UCSD-AML1 (cell line): ENCODE data around the gene LNPK.
"Not testable (repeated sequence)": the region's sequence is repeated elsewhere in the genome, so short reads cannot be mapped to it uniquely, and the experiment has no call there.

Experiments
- DNase-seq: peaks from one replicate; lab custom pipeline; 2025; ENCODE audit not compliant: unreplicated experiment; lab: John Stamatoyannopoulos, UW

Gene LNPK, protein sequence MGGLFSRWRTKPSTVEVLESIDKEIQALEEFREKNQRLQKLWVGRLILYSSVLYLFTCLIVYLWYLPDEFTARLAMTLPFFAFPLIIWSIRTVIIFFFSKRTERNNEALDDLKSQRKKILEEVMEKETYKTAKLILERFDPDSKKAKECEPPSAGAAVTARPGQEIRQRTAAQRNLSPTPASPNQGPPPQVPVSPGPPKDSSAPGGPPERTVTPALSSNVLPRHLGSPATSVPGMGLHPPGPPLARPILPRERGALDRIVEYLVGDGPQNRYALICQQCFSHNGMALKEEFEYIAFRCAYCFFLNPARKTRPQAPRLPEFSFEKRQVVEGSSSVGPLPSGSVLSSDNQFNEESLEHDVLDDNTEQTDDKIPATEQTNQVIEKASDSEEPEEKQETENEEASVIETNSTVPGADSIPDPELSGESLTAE

DNA sequence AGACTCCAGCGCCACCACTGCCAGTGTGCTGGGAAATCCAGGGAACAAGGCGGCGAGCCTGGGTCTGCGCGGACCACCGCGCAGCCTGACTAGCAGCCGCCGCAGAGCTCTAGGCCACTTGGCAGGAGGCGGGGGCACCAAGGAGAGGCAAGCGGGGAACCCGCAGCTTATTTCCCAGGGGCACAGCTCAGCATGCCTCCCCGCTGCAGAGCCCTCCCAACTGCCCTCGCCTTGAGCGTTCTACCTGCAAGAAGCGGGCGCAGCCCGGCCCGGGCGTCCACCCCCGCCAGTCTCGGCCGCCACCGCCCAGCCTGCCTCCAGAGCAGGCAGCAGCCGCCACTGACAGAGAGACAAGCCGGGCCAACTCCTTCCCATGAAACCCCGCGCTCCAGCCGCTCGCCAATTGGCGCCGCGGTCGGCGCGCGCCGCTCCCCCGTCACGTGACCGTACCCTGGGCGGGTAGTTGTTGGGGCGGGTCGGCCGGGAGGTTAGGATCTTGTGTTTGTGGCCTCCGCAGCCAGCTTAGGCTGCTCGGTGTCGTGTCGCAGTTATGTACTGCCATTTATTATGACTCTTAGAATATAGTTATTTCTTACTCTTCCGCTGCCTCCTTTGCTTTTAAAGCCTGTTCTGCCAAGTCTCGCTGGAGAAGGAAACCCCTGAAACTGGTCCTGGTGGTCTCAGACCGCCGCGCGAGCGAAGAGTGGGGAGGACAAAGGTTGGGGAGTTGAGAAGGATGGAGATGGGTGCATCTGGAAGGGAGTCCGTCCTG, at the start of gene LNPK:
TSS of gene LNPK (minus strand) at position 352 of the 772 bp plus-strand sequence. CDS start 6,683 bp downstream, outside the sequence.
- peak; percentile 92 for DNase-seq

DNA sequence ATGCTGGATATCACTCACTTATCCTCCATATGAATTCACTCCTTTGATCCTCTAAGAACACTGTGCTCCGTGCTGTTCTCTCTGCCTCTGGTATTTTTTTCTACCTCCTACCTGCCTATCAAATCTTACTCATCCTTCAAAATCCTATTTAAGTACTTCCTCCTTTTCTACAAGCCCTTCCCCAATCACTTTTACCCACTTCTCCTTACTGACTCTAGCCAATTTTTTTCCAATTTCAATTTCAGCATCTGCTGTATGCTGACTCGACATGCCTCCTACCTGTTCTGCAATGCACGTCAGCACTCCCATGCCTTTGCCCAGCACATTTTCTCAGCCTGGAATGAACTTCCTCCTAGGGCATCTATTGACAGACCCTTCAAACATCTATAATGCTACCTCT, 37.3 kb upstream of the LNPK start:
- peak; percentile 6 for DNase-seq

DNA sequence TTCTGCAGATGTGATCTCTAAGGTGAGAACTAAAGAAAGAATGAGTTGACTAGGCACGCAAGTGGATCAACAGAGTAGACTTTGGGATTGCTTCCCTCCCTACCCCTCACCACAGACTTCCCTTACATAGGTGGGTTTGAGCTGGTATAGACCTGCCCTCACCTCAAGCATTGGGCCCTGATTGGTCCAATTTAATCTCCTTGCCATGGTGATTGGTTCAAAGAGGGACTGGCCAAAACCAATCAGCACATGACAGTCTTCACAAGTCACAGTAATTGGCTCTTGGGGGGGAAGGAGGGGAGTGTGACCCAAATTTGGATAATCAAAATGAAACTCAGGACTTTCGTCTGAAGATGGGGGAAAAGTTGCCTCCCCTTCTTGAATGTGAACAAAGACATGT, 36.6 kb upstream of the LNPK start:
- no peak for DNase-seq

DNA sequence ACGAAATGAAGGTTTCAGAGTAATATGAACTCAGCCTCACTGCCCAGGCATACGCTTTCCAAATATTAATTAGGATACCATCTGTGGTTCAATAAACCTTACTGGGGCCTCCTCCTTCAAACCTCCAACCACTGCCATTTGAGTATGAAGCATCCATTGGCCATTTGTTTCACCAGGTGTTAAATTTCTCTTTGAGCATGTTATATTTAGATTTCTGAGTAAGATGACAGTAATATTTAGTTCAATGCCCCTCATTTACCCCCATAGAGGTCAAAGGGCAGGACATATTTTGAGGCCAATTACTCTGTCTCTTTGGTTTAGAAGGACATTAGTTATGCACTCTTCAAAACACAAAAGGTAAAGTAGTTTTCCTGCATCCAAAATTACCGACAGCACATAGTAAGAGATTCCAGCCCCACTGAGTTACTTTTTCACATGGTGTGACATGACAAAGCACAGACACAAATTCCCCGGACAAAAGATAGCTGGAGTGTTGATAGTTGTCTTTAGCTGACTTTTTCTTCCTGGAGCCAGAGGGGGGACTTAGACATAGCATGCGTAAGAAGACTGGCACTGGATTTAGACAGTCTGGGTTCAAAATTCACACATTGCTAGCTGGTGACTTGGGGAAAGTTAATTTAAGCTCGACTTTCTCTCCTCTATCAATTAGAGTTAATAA, 33.1 kb upstream of the LNPK start:
- no peak for DNase-seq

DNA sequence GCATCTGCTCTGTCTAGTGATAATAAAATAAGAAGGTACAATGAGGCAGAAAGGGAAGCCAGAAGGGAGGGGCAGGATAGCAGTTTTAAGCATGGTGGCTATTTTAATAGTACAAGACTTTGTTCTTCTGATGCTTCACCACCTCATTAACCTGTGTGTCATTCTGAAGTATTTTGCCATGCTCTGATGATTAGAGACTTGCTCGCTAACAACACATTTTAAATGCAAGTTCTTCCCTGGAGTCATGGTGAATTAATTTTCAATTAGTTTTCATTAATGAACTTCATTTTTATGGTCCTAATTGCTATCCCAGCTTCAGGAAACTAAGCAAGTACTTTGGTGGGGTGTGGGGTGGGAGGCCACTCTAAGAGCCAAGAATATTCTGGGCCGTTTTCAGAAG, 25.7 kb upstream of the LNPK start:
- DNase-seq = no peak

DNA sequence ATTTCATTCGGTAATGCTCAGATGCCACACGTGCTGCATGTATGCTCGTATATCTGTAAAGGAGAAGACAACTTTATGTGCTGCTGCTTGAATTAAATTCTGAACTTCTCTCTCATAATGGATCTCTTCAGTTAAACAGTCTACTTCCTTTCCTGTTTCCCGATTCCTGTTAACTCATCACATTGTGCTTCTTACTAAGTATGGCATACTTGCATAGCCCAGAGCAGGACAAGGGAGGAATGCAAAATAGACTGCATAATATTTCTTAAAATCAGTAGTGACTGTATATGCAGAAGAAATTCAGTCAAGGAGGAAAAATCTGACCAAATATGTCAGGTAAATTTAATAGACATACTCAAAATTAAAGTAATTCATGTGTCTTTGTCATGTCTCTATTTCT, 23.9 kb upstream of the LNPK start:
- DNase-seq = no peak

DNA sequence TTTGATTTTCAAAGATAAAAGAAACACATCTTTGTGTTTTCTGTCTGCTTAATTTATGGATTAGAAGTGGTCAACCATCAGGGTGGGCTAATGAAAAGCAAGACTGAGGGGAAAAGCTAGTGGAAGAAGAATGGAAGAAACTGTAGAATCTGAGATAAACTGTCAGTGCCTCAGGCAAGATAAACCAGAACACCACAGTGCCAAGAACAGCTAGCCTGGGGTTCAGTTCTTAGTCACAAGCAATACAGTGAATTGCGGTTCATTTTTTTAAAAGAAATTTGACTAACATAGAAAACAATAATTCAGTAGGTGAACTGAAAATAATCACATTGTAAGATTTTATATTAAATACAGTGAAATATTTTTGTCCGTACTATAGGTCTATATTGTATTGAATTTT, 22.0 kb upstream of the LNPK start:
- DNase-seq = no peak

DNA sequence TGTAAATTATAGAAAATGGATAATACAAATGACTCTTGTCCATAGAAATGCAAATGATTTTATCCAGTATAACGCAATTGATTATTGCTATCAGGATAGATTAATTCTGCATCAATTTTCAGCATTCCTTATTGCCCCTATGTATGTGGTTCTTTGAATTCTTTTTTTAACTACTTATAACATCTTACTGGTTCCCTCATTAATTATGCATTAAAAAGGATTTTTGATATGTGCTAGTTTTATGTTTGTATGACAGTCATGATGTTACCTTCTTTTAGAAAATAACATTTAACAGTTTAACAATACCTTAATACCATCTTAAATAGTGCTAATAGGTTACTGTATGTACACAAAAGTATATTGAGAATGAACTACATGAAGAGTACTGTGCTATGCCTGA, 20.0 kb upstream of the LNPK start:
- DNase-seq = no peak

DNA sequence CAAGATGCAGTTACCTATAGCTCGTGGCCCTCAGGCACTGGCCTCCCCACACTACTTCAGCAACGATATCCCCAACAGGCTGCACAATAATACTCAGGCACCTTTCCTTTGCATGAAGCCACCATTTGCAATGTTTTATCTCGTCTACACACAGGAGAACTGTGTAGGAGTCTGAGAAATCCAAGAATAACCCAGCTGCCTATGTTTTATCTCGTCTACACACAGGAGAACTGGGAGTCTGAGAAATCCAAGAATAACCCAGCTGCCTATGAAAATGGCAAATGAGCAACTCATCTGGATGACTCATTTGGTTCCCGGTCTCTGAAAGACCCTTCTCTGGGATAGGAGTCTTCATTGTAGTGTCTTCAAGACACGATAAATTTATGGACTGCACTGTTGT, 18.3 kb upstream of the LNPK start:
- DNase-seq = no peak

DNA sequence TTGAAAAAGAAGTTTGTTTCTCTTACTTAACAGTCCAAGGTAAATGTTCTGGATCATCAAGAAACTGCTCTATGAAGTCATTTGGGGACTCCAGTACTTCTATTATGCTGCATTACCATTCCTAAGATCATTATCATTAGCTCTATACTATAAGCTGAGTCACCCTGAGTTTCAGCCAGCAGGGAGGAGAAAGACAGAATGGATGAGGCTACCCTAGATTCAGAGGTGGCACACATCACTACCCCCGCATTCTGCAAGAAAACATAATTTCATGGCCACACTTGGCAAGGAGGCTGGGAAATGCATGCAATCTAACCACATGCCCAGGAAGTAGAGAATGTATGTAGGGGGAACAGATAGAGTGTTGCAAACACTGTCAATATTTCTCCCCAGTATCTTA, 16.6 kb upstream of the LNPK start:
- no peak for DNase-seq

DNA sequence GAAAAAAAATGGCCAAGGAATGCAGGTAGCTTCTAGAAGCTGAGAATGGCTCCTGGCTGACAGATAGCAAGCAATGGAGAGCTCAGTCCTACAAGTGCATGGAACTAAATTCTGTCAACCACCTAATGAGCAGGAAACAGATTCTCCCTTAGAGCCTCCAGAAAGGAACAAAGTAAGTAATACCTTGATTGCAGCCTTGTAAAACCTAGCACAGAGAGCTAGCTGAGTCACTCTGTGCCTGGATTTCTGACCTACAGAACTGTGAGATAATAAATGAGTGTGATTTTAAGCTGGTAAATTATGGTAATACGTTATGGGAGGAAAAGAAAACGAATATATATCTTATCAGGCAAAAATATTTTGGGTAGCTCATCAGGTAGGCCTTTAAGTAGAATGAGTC, 7.4 kb upstream of the LNPK start:
- DNase-seq = no peak

DNA sequence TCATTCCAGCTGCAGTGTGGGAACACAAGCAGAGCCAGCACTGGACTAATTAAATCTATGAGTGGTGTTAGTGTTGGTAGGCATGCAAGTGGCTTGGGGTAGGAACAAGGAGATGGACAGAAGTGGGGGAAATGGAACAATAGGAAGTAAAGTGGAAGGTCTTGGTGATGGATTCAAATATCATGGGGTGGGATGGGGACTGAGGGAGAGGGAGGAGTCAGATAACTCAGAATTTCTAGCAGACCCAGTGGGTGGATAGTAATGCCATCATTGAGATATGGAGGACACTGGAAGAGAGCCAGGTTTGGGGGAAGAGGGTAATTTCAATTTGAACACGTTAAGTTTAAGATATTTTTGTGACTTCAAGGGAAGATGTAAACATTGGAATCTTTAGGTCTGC, 2.9 kb upstream of the LNPK start:
- DNase-seq = no peak

DNA sequence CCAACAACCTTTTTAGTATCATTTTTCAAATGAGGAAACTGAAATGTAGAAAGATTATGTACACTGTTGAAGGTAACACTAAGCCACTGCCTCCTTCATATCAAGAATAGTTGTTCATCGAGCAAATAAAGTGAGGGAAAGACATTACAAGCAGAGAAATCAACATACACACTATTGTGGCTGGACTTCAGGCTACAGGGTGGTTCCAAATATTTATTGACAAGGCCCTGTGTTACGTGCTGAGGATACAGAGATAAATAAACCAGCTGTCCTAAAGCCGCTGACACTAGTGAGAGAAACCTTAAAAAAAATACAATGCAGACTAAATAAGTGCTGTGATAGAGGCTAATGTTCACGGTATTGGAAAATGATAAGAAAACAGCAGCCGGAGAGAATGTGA, 1.9 kb upstream of the LNPK start:
- no peak for DNase-seq

DNA sequence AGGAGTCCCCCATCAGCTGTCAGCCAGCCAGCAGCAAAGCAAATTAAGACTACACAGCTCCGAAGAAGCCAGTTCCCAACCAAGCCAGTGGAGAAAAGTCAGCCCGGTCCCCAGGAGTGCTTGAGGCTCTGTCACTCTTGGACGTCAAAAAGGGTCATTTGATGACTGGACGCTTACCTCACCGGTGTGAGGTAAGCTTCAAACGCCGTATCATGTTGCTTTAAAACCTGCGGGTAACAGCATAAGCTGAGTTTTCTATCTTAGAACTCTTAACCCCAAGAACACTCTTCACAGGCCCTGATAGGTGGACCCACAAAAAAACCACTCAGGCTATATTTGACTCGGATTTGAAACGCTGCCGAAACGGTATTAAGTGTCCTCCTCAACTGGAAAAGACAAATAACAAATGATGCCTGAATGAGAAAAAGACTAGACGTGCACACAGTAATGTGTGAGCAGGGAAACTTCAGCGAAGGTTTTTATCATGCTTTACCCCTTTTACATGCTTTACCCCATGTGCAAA, 682 bp upstream of the LNPK start:
- DNase-seq = no peak

DNA sequence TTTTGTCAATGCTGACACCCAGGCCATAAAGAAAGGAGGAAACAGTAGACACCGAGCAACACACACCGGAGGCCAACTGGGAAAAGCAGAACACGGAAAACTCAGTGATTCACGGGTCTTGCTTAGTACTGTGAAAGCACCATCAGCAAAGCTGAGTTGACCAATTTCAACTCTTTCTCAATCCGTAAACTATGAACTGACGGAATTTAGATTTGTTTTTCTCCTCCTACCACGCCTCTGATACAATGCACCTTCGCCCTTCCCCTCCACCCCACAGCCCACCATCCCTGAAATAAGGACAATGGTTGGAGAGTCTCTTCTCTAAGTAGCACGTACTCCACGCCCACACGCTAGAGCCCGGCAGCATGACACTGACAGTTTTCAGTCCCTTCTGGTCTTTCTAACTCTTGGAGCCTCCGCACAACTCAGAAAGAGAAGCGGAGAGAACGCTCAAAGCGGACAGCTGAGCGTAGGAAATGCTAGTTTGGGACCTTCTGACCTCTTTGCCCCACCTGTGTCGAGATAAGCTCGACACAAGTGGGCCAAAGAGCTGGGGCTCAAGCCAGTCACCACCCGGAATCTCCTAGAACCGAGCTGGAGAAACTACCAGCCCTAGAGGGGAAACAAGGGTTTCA, 669 bp downstream of the LNPK start:
- peak; percentile 65 for DNase-seq

DNA sequence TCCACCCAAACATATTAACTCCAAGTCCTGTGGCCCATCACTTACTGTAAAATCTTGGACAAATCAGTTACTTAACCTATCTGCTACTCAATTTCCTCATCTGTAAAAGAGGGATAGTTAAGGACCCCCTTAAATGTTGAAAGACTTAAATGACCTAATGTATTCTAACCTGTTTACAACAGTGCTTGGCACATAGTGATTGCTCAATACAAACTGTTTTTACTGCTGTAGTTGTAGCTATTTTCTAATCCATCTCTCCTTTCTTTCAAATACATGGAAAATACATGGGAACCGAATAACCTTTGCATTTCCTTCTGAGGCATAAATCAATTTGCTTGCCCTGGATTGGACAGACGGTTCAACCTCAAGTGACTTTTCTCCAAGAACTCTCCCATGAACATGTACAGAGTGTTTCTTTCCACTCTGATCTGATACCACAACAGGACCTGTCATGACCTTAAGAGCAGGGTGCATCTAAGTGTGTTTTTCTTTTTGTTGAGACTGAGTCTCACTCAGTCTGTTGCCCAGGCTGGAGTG, 2.7 kb downstream of the LNPK start:
- DNase-seq = no peak

DNA sequence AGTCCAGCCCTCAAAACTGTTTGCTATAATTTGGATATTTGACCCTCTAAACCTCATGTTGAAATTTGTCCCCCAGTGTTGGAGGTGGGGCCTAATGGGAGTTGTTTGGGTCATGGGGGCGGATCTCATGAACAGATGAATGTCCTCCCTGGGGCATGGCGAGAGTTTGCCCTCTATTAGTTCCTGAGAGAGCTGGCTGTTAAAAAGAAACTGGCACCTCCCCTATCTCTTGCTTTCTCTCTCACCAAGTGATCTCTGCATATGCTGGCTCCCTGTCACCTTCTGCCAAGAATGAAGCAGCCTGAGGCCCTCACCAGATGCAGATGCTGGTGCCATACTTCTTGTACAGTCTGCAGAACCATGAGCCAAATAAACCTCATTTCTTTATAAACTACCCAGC, 12.0 kb downstream of the LNPK start:
- DNase-seq = no peak

DNA sequence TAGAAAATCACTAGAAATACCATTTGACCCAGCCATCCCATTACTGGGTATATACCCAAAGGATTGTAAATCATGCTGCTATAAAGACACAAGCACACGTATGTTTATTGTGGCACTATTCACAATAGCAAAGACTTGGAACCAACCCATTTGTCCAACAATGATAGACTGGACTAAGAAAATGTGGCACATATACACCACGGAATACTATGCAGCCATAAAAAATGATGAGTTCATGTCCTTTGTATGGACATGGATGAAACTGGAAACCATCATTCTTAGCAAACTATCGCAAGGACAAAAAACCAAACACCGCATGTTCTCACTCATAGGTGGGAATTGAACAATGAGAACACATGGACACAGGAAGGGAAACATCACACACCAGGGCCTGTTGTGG, 14.9 kb downstream of the LNPK start:
- DNase-seq = not testable (repeated sequence)

DNA sequence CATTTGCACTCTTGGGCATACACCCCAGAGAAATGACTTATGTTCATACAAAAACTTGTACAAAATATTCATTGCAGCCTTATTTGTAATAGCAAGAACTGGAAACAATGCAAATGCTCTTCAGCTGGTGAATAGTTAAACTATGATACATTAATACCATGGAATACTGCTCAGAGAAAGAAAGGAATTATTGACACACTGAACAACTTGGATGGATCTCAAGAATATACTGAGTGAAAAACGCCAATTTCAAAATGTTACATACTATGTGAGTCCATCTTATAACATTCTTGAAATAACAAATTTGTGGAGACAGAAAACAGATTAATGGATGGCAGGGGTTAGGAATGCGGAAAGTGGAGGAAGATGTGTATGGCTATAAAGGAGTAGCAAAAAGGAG, 17.2 kb downstream of the LNPK start:
- DNase-seq = no peak

DNA sequence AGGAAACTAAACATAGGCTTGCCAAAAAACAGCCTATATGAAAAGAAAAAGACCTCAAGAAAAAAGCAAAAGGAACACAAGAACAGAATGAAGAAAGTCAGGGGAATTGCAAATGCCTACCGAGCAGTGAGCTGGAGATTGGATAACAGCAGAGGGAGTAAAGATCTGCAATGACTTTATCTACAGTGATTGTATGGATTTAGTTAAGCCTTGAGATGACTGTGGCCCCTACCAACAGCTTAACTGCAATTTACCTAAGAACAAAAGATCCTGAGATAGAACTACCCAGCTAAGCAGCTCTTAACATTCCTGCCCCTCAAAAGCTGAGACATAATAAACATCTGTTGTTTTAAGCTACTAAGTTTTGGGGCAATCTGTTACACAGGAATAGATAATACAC, 20.5 kb downstream of the LNPK start:
- no peak for DNase-seq
